Activated T-cell treated with anti-CD3 and anti-CD28 coated beads for 48 hours (primary cell): ENCODE measurements around the gene SLC48A1.
A peak's percentile ranks its signal among the peaks of the same experiment; 100 is the strongest.
"Not testable (repeated sequence)": the region's sequence is repeated elsewhere in the genome, so short reads cannot be mapped to it uniquely, and the experiment has no call there.

Source experiments
- DNase-seq: peaks from one replicate; pipeline ENCODE4 v3.0.0-alpha.2; 2020; ENCODE audit warnings: low read depth

SLC48A1 gene

DNA sequence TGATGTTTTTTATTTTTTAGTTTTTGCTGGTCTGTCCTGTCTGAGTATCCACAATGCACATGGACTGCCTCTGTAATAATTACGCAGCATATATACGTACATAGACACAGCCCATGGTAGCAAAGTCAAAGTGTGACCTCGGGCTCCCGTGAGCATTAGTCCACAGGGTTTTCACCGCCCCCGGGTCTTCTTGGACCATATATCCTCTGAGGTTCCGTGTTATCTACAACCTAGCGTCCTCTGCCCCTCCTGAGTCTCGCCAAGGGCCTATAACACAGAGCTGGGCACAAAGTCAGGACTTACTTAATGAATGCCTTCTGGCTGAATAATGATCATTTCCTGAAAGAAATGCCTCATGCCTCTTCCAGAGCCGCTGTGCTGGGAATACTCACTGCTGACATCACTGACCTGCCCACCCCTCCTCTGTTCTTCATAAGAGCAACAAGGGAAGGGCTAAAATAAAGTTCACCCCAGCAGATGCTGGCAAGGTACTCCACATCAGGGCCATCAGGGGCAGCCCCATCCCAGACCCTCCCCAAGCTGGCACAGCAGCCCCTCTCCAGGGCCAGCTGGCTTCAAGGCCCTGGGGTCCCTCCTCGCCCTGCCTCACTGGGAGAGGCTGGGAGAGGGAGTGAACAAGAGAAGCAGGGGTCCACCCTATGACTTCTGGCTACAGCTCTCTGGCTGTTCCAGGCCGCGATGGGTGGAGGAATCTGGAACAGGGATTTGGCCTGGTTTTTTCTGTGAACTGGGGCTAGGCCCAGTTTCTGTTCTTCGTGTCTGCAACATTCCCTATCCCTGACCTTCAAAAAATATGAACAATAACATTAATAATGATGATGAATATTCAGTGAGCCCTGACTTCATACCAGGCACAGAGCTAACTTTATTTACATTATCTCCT lies 38.8 kb downstream of the SLC48A1 start:
- DNase-seq, result no peak

DNA sequence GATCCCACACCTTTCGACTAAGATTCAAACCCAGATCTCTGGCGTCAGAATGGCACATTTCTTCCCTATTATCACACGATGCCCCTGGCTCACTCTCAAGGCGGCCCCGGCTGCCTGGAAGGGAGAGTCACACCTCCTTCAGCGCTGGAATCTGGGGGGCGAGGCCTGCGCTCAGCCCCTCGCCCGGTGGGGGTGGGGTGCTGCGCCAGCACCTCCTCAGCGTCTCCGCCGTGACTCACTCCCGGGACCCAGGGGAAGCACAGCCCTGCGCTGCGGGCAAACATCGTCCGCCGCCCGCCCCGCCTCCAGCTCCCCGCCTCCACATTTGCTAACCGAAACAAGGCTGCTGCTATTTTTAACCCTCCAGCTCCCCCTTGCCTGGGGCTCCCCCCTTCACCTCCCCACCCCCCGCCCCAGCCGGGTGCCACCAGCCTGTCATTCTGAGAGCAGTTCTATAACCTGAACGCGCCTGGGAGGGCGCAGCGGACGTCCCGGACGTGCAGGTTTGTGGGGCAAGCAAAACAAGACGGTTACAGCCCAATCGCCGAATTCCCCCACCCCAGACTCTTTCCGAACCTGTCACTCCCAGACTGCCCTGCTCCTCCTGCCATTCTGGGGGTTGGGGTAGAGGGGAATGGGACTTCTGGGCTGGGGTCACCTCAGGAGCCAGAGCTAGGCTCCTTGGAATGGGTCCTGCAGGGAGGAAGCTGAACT lies 39.9 kb downstream of the SLC48A1 start:
- peak; percentile 92 for DNase-seq

DNA sequence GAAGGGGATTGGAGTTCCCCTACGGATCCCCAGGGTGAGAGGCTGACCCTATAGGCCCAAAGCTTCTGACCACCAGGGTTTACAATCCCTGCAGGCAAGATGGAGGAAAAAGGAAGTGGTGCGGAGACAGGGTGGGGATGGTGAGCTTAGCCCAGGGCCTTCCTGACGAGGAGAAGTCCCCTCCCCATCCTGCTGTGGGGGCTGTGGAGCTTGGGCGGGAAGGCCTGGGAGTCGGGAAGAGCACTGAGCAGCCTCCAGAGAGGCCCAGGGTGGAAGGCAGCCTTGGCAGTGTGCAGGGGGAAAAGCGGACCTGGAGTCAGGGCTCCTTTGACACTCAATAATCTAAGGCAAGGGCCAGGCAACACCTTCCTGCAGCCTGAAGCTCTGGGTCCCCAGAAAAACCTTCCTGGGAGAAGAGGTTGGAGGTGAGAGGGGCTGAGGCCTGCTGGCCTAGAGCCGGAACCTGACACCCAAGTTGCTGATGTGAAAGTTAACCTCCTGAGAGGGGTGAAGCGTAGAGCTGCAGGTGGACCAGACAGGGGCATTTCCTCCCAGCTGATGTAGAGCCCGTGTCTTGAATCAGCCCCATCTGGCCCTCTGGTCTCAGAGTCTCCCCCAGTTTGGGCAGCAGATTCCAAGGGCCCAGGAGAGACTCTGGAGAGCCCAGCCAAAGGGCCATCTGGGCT lies 40.6 kb downstream of the SLC48A1 start:
- no peak for DNase-seq

DNA sequence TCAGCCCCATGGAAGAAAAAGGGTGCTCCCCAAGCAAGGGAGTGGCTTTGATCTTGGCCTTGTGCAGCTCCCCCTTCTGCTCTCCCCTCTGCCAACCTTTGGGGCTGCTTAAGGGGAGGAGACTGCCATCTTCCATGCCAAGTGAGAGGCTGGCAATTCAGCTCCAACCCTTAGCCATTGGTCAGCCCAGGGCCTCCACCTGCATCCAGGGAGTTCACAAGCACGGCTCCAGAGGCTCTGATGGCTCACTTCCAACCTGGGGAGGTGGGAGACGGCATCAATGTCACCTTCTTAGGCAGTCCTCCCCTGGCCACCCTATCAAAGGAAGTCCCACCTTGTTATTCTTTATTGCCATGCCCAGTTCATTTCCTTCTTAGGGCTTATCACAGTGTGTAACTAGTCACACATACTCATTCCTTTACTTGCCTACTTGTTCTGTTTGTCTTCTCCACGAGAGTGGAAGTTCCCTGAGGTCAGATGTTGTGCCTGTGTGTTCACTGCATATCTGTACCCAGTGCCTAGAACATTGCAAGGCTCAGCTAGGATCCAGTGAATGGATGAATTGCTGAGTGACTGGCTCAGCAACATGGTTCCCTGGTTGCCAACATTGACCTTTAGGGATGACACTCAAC lies 41.6 kb downstream of the SLC48A1 start:
- DNase-seq, result no peak

DNA sequence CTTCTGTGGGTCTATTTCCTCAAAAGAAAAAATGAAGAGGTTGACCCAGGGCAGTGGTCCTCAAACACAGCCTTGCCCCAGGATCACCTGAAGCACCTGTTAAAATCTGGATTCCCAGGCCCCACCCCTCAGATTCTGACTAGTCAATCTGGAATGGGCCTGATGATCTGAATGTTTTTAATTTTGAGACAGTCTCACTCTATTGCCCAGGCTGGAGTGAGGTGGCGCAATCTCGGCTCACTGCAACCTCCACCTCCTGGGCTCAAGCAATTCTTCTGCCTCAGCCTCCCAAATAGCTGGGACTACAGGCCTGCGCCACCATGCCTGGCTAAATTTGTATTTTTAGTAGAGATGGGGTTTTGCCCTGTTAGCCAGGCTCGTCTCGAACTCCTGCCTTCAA lies 42.4 kb downstream of the SLC48A1 start:
- not testable (repeated sequence) for DNase-seq

DNA sequence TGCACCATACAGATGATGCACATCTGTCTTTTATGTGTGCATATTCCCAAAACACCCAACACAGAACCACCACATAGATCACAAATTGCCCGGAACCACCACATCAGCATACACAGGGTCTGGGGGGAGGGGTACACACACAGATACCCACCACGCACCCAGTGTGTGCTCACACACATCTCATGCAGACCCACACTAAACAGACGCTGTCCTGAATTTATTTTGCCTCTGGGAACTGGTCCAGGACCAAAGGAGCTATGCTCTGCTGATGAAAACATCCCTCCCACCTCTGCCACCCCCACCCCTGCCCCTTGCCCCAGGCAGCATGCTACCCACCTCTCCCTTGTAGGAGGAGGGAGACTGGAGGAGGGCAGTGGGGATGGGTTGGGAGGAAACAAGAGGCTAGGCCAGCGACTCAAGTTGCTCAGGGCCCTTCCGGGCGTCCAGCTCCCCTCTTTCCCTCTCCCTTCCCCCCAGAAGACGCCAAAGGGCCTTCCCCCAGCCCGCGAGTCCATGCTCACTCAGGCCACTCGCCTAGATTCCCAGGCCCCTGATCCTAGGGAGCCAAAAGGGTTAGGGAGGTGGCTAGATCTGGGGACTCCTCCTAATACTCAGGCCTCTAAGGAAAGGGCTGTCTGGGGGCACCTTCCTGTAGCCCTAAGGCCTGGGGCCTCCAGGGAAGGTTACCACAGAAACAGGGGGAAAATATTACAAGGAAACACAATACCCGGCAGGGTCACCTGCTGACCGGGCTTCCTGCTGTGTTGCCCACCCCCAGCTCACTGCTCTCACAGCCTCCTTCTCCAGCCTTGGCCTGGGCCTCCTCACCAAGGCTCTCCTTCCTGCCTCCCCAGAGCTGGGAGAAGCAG lies 43.6 kb downstream of the SLC48A1 start:
- no peak for DNase-seq

DNA sequence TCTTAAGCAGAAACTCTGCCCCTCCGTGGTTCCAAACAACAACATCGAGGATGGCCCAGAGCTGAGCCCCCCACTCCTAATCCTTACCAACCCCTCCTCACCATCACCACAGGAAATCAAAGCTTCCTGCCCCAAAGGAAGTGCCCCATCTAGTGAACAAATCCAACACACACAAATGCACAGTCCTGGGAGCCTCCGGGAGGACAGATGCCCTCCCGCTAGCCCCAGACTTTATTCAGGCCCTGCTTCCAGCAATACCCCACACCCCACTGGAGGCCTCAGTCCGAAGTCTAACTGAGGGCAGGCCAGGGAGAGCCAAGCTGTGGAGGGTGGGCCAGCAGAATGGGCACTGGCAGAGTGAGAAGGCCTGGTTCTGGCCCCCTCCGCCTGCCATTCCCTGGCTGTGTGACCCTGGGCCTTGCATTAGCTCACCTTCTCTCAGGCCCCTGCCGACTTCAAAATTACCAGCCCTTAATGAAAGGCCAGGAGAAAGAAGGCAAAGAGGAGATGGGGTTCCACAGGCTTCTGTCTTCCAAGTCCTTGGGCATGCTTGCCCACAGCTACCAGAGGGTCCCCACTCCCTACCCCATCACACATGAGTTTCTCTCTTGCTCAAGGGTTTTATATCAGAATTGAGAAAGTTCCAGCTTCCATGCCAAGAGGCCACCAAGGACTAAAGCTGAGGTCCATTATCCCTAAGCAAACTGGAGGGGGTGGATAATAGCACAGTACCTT lies 44.4 kb downstream of the SLC48A1 start:
- DNase-seq, result no peak

DNA sequence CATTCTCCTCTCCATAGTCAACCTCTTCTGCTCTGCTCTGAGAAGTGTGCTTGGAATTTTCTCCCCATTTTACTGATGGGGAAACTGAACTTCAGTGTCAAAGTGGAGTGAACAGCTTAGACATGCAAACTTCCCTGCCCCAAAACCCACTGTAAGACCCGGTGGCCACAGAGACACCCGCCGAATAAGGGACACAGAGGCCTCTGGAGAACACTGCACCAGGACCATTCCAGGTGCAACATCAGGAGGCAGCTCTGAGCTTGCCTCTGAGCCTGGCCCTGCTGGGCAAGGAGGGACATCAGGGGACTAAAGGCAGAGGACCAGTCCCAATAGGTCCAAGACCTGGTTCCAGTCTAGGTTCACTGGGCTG lies 45.0 kb downstream of the SLC48A1 start:
- no peak for DNase-seq

DNA sequence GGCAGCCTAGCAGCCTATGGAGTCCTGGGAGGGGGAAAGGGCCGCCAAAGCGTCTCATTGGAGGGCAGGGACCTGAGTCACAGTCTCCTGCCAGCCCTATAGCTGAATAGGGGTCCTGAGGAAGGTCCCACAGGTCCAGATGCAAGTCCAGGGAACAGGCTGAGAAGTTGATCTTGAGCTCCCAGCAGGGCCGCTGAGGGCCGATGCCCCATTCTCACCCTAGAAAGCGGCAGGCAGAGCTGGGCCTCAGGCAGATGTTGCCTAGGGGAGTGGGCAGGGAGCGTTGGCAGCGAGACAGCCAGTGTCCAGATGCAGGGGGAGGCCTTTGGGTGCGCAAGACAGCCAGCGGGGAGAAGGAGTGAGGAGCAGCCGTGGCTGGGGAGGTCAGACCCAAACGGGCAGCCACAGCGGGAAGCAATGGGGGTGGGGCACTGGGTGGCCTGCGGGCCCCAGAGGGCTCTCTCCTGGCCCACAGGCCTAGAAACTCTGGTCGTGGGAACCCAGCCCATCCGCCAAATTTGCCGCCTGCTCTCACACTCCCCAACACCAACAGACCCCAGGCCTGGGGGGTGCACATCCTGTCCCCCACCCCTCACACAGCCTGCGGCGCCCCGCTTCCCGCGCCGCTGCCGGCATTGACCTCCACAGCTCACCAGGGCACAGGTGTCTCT lies 45.6 kb downstream of the SLC48A1 start:
- no peak for DNase-seq

DNA sequence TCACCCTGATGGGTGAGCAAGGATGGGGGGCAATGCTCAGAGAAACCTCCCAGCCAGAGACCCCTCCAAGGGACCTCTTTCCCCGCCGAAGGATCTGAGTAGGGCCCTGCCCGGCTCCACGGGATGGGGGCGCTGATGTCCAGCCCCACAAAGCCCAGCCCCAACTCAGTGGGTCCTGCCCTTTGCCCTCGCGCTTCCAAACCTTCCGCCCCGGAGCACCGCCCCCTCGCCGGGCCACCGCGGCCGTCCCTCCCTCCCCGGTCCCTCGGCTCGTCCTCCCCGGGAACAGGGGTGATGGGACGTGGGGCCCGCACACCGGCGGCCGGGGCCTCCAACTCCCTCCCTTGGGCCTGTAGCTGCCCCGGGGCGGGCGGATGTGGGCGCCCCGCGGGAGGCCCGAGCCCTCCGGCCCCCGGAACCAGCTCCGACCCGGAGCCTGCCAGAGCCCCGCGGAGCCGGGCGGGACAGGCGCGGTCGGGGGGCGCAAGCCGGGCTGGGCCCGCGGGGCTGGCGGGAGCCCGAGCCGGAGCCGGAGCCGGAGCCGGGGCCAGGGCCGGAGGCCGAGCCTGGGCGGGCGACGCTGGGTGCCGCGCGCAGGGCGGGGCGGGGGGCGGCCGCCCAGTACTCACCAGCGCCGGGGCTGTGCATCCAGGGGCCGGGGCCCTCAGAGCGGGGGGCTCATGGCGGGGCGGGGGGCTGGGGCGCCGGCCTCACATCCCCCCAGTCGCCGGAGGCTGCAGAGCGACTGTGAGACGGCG lies 46.3 kb downstream of the SLC48A1 start:
- peak; percentile 54 for DNase-seq

DNA sequence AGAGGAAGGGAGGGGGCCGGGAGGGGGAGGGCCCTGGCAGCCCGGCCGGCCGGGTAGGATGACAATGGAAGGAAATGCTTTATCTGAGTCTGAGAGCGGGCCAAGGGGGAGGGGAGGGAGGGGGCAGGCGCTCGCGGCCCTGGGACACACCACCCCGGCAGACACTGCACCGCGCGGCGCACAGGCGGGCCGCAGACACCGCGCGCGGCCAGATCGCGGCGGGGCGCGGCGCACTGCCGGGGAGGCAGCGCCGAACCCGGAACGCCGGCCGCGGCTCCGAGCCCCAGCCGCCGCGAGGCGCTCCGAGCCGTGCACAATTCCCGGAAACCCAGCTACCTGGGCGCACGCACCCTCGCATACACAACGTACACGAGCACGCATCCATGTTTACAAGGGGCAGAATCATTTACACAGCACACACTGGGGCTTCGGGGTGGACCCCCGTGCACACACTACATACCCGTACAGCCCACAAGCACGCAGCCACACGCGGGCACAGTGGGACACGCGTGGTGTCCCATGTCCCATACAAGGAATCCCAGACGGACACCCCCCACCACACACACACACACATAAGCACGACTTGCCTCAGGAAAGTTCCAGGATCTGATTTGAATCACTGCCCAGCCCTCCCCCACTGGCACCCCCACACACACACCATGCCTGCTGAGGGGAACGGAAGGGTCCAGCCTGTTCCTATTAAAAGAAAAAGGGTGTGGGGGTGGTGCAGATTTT lies 47.0 kb downstream of the SLC48A1 start, which contains the start of gene HDAC7:
Gene HDAC7, minus strand, starts transcription at position 8 of the 735 bp plus-strand sequence. CDS start 118 bp downstream, outside the sequence.
- DNase-seq, result peak; percentile 72

DNA sequence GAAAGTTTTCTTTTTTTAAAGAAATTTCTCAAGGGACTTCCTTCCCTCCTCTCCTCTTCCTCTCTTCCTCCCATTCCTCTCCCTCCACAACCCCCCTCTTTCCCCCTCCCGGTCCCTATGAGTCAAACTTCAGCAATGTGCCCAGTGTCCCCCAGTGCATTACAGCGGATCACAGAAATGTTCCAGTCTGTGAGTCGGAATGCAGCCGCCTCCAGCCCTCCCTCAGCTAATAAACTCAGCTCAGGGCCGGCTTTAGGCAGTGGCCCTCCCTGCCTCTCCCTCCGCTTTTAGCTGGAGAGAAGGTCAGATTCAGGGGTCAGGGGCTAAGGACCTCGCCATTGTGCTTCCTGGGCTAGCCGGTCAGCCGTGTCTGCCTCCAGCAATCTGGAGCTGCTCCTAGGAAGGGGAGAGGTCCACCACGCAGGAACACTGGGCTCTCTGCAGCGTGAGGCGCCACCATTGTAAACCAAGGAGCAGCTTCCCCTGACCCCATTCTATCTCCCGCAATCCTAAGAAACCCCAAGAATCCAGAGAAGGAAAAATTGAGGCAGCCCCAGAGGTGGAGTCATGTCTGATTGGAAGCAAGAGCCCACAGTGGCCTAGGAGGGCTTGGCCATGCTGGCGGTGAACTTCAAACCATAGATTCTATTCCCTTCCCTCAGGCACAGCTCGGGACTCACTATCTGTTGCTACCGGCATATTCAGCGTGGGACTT lies 47.8 kb downstream of the SLC48A1 start:
- DNase-seq, result no peak

DNA sequence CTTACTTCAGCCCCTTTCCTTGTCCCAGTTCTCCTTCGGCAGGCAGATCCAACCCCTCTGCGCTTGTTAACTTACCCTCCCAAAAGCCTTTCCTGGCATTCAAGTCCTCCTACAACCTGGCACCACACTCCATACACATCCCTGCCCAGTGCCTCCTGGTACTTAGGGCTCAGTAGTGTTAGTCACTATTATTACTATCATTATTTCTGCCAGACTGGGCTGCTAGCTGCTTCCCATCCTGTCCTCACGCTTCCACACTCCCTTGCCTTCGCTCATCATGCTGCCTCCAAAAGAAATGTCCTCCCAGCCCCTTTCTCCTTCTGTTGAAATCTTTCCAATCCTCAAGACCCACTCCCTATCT lies 48.3 kb downstream of the SLC48A1 start:
- DNase-seq, result no peak

DNA sequence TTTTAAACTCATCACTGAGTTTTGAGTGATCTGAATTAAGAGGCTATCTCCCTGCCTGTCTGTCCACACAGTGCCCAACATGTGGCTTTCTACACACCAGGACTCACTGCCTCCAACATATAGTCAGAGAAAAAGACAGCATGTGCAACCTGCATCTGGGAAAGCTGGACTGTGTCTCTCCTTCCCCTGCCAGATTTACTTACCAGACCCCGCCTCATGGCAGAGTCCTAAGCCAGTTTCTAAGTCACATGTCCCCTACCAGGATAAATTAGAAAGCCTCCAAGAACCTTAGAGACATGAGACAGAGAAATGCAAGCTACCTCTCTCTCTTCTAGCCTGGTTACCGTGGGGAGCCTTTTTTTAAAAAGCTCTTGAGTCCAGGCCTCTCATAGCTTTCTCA lies 49.4 kb downstream of the SLC48A1 start:
- no peak for DNase-seq

DNA sequence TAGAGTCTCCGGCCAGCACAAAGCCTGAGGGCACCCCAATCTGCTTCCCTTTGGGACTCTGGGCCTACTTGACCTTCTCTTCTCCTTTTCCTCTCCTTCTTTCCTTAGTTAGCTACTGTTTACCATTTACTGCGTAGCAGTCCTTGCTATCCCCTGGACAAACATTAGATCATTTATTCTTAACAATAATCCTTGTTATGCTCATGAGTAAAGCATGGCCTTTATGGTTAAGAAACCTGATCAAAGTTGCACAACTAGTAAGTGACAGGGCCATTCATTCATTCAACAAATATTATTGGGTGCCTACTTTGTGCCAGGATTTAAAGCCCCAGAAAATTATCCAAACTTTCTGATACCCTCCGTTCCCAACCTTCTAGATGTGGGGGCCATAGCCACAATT lies 49.8 kb downstream of the SLC48A1 start:
- no peak for DNase-seq

DNA sequence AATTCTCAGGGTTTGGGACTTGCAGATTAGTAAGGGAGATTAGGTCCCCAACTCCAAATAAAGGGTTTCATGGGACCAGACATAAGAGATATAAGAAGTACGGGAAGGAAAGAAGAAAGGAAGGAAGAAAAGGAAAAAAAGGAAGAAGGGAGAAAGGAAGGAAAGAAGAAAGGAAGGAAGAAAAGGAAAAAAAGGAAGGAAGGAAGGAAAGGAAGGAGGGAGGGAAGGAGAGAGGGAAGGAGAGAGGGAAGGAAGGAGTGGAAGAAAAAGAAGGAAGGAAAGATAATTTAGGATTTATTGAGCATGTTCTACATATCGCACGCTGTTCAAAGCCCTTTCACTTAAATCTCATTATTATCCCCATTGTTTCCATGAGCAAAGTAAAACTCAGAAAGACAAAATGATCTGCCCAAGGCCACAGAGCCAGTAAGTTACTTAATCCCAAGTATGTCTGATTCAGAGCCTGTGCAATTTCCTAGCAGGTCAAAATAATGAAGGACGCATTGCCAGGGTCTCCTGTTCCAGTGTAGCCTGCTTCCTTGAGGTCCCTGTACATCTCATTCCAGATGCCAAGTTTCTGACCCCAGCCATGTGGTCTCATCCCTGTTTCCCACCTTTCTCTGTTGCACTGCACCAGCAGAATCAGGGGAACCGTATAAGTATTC lies 50.5 kb downstream of the SLC48A1 start:
- DNase-seq, result no peak

DNA sequence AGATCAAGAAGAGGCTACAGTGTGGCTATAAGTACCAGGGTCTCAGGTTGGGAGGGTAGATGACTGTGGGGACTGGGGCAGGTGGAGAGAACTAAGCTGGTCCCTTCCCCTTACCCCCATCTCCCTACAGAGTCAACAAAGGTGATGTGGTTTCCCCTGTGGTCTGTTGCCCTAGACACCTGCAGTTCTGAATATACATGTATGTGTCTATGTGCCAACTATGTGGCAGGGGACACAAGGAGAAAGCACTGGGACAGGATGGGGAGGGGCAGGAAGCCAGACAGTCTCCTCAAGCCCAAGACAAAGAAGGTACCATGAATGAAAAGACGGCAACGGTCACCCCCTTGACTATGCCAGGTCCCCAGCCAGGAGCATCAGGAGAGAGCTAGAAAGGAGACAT lies 51.2 kb downstream of the SLC48A1 start:
- no peak for DNase-seq
